K562 (cell line): Measurements from ENCODE around the gene DEPP1. TPM values are rescaled to one million over a fixed set of nuclear protein-coding genes. Genes with fewer than 3 reads are reported as not detected.
A peak's percentile ranks its signal among the peaks of the same experiment; 100 is the strongest.

Experiments used
- BRD4 ChIP-seq: fragments of 200-600 bp; sonication (generic); IDR thresholded peaks from 2 replicates; pipeline ENCODE4 v1.6.1; 2017; ENCODE audit warnings: inconsistent platforms
- CCAR2 ChIP-seq: fragments of 200-400 bp; formaldehyde crosslinking; IDR thresholded peaks from 2 replicates; pipeline ENCODE4 v1.6.1; 2017; ENCODE audit warnings: mild to moderate bottlenecking, low read depth, low read length
- EGR1 ChIP-seq: fragments of 450-650 bp; conservative IDR thresholded peaks from 2 replicates; pipeline ENCODE4 v1.6.1; 2017; ENCODE audit warnings: mild to moderate bottlenecking
- EWSR1 ChIP-seq: fragments of 450-650 bp; IDR thresholded peaks from 2 replicates; pipeline ENCODE4 v1.6.1; 2018; ENCODE audit warnings: borderline replicate concordance, mild to moderate bottlenecking, low read depth, moderate library complexity; ENCODE audit not compliant: partially characterized antibody
- NFATC3 ChIP-seq: fragments of 450-650 bp; IDR thresholded peaks from 2 replicates; pipeline ENCODE4 v1.6.1; 2017; ENCODE audit warnings: mild to moderate bottlenecking
- PURB ChIP-seq: sonication (generic); formaldehyde crosslinking; IDR thresholded peaks from 2 replicates; pipeline ENCODE4 v1.9.0; 2021; ENCODE audit warnings: low read depth, mild to moderate bottlenecking, missing genetic modification reagents
- SP1 ChIP-seq: sonication (generic); formaldehyde crosslinking; IDR thresholded peaks from 2 replicates; pipeline ENCODE4 v1.8.1; 2022; ENCODE audit warnings: mild to moderate bottlenecking, missing genetic modification reagents
- SRF ChIP-seq, 2 experiments: fragments of 250-450, 450-650 bp in 1 of 2; sonication (Bioruptor Pico) in 1 of 2; sonication (generic) in 1 of 2; formaldehyde crosslinking; IDR thresholded peaks; 2 replicates each; pipeline versions ENCODE4 v1.5.0 to v1.5.1; 2020 to 2022; ENCODE audit warnings: mild to moderate bottlenecking in 1 of 2, missing genetic modification reagents in 1 of 2
- STAG1 ChIP-seq: sonication (generic); formaldehyde crosslinking; IDR thresholded peaks from 2 replicates; pipeline ENCODE4 v1.5.0; 2020; ENCODE audit warnings: missing genetic modification reagents, borderline replicate concordance
- TEAD1 ChIP-seq, 2 experiments: fragments of 450-650 bp in 1 of 2; sonication (generic) in 1 of 2; formaldehyde crosslinking; IDR thresholded peaks; 2 replicates each; pipeline versions ENCODE4 v1.4.0 to v1.8.0; 2020 to 2022; ENCODE audit warnings: mild to moderate bottlenecking in 2 of 2, missing genetic modification reagents in 1 of 2
- TRIM25 ChIP-seq: fragments of 450-650 bp; IDR thresholded peaks from 2 replicates; pipeline ENCODE4 v1.7.0; 2016; ENCODE audit warnings: borderline replicate concordance
- U2AF2 ChIP-seq: fragments of 200-400 bp; formaldehyde crosslinking; optimal IDR thresholded peaks from 2 replicates; pipeline ENCODE3; 2017; ENCODE audit warnings: low read depth, mild to moderate bottlenecking, low read length
- YBX1 ChIP-seq: fragments of 450-650 bp; IDR thresholded peaks from 2 replicates; pipeline ENCODE4 v1.7.1; 2016; ENCODE audit warnings: mild to moderate bottlenecking
- ZBTB5 ChIP-seq: fragments of 450-650 bp; IDR thresholded peaks from 2 replicates; pipeline ENCODE4 v1.6.1; 2017; ENCODE audit warnings: antibody characterized with exemption
- ZNF143 ChIP-seq: sonication (generic); formaldehyde crosslinking; IDR thresholded peaks from 2 replicates; pipeline ENCODE4 v1.9.0; 2022; ENCODE audit warnings: mild to moderate bottlenecking, missing genetic modification reagents
- ZNF24 ChIP-seq: fragments of 450-650 bp; IDR thresholded peaks from 2 replicates; pipeline ENCODE4 v1.6.1; 2016
- ZNF444 ChIP-seq: fragments of 250-450 bp; sonication (Bioruptor Pico); IDR thresholded peaks from 2 replicates; pipeline ENCODE4 v1.4.0; 2020; ENCODE audit warnings: mild to moderate bottlenecking, moderate library complexity
- ZNF511 ChIP-seq: sonication (generic); formaldehyde crosslinking; IDR thresholded peaks from 2 replicates; pipeline ENCODE4 v1.8.0; 2022; ENCODE audit warnings: mild to moderate bottlenecking, missing genetic modification reagents
- ZNF668 ChIP-seq: fragments of 250-450 bp; sonication (Bioruptor Pico); IDR thresholded peaks from 2 replicates; pipeline ENCODE4 v1.8.0; 2022; ENCODE audit warnings: mild to moderate bottlenecking, inconsistent platforms
- ZNF79 ChIP-seq: fragments of 250-450 bp; sonication (Bioruptor Pico); IDR thresholded peaks from 2 replicates; pipeline ENCODE4 v1.4.0; 2020; ENCODE audit warnings: low read depth, mild to moderate bottlenecking, moderate library complexity
- ZNF830 ChIP-seq: fragments of 250-450 bp; sonication (Bioruptor Pico); IDR thresholded peaks from 2 replicates; pipeline ENCODE4 v1.5.0; 2021; ENCODE audit warnings: mild to moderate bottlenecking
- polyA plus RNA-seq, 8 experiments: library from polyadenylated mRNA; depleted of rRNA in 4 of 8; stranded (reverse) in 5 of 8; unstranded in 3 of 8; fragments of >200 nt; fragmentation: Nextera tagmentation in 2 of 8; fragmentation: Illumina TruSeq in 1 of 8; extraction: Ambion mirVana in 2 of 8; extraction: Trizol in 1 of 8; gene quantifications; 2 replicates each; pipeline versions ENCODE4 v1.2.1 to v1.2.3, GENCODE V29; 2011 to 2014; ENCODE audit warnings: inconsistent platforms in 1 of 8, missing spikeins in 1 of 8
- total RNA-seq, 7 experiments: library from RNA; depleted of rRNA in 6 of 7; stranded (reverse); fragments of >200 nt in 6 of 7; fragmentation: Illumina TruSeq in 2 of 7; extraction: Trizol in 2 of 7; gene quantifications; 2 replicates each; pipeline versions ENCODE4 v1.2.1 to v1.2.3, GENCODE V29; 2011 to 2021; ENCODE audit warnings: low replicate concordance in 1 of 7
- TF ChIP-seq, protein P1 (sequence below): fragments of 450-650 bp; formaldehyde crosslinking; IDR thresholded peaks from 2 replicates; pipeline ENCODE4 v1.4.0; 2020; ENCODE audit warnings: mild to moderate bottlenecking, mixed read lengths
- TF ChIP-seq, protein P2 (sequence below): sonication (generic); formaldehyde crosslinking; IDR thresholded peaks from 2 replicates; pipeline ENCODE4 v1.8.1; 2022; ENCODE audit warnings: missing genetic modification reagents

The DEPP1 gene
- total and polyA plus RNA-seq, 9 of the 15 experiments (the other 6 are each of a cell fraction or from before 2014, with no cell fraction given): 0.04 to 0.54 (median 0.20) TPM; not detected in 1

DNA sequence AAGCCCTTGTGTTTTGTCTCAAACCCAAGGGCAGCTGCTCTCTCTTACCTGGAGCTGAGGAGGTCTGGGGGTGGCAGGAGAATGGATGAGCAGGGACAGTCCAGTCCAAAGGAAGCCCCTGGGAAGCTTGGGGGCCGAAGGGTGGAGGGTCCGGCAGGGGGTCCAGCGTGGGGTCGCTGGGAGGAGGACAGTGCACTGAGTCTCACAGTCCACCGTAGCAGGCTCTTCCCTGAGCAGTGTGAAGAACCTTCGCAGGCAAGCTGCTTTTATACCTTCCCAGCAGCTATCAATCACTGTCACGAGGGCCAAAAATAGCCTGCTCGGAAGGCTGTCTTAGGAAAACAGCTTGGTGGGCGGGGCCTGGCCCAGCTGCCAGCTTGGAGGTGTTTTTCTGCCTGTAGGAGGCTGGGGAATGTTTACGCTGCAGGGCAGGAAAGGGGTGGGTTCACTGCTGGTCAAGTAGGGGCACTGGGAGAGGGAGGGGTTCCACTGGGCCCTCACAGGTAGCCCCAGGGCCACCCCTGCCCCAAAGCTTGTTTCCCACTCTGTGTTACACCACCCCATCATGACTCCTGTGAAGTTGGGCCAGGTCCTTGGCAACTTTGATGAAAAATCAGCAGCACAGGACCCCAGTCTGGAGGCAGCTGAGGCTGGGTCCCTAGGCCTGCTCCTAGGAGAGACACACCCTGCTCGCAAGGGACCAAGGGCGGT is at the start of gene DEPP1 (continued):
- TF ChIP-seq STAG1 (CRISPR knock-in tag): no peak
- TF ChIP-seq SP1 (CRISPR knock-in tag): peak; percentile 27; the same call in 1 of the 2 replicates
- no peak for TF ChIP-seq U2AF2
- TF ChIP-seq CCAR2: no peak
- TF ChIP-seq BRD4: no peak
- no peak for TF ChIP-seq NFATC3
- TF ChIP-seq YBX1: no peak
- TF ChIP-seq EWSR1: no peak
- TF ChIP-seq SRF (CRISPR knock-in tag; IDR thresholded peaks at IDR 0.05): peak in 1 of 2 experiments; percentile 94; a peak in 2 of 4 replicates
- no peak for TF ChIP-seq ZBTB5
- no peak for TF ChIP-seq TRIM25
- TF ChIP-seq ZNF830 (CRISPR knock-in tag): no peak
- no peak for TF ChIP-seq ZNF143 (CRISPR knock-in tag)
- no peak for TF ChIP-seq ZNF668 (CRISPR knock-in tag)
- TF ChIP-seq ZNF444 (CRISPR knock-in tag): no peak
- no peak for TF ChIP-seq ZNF24
- TF ChIP-seq, protein P1, sequence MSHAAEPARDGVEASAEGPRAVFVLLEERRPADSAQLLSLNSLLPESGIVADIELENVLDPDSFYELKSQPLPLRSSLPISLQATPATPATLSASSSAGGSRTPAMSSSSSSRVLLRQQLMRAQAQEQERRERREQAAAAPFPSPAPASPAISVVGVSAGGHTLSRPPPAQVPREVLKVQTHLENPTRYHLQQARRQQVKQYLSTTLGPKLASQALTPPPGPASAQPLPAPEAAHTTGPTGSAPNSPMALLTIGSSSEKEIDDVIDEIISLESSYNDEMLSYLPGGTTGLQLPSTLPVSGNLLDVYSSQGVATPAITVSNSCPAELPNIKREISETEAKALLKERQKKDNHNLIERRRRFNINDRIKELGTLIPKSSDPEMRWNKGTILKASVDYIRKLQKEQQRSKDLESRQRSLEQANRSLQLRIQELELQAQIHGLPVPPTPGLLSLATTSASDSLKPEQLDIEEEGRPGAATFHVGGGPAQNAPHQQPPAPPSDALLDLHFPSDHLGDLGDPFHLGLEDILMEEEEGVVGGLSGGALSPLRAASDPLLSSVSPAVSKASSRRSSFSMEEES (CRISPR knock-in tag): no peak
- TF ChIP-seq EGR1: no peak
- TF ChIP-seq TEAD1 (CRISPR knock-in tag; IDR thresholded peaks at IDR 0.05): no peak
- TF ChIP-seq, protein P2, sequence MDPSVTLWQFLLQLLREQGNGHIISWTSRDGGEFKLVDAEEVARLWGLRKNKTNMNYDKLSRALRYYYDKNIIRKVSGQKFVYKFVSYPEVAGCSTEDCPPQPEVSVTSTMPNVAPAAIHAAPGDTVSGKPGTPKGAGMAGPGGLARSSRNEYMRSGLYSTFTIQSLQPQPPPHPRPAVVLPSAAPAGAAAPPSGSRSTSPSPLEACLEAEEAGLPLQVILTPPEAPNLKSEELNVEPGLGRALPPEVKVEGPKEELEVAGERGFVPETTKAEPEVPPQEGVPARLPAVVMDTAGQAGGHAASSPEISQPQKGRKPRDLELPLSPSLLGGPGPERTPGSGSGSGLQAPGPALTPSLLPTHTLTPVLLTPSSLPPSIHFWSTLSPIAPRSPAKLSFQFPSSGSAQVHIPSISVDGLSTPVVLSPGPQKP (CRISPR knock-in tag): no peak
- TF ChIP-seq PURB: no peak
- TF ChIP-seq ZNF511: 0 out of 2 replicates have a peak, but pooled peaks have one; percentile 17
- no peak for TF ChIP-seq ZNF79 (CRISPR knock-in tag)
